Ectodermal cell (in vitro differentiated cells): ENCODE measurements around the gene PTPN21.

Experiments
- H3K27ac ChIP-seq: 2 replicates; pipeline ENCODE4 v1.7.0; 2013; ENCODE audit warnings: mild to moderate bottlenecking, low read depth, low read length; ENCODE audit not compliant: insufficient read depth, poor library complexity, severe bottlenecking
- H3K27me3 ChIP-seq: 2 replicates; pipeline ENCODE4 v1.7.0; 2013; ENCODE audit warnings: mild to moderate bottlenecking, low read length; ENCODE audit not compliant: insufficient read depth, control insufficient read depth, poor library complexity, severe bottlenecking
- H3K36me3 ChIP-seq: one replicate; pipeline ENCODE4 v1.7.0; 2013; ENCODE audit warnings: low read length; ENCODE audit not compliant: control insufficient read depth, insufficient read depth
- H3K4me1 ChIP-seq: one replicate; pipeline ENCODE4 v1.7.0; 2013; ENCODE audit warnings: low read length; ENCODE audit not compliant: control insufficient read depth, insufficient read depth
- H3K4me3 ChIP-seq: 2 replicates; pipeline ENCODE4 v1.7.0; 2013; ENCODE audit warnings: low read depth, low read length, control low read depth; ENCODE audit not compliant: insufficient read depth
- H3K9me3 ChIP-seq: 2 replicates; pipeline ENCODE4 v1.7.0; 2013; ENCODE audit warnings: mild to moderate bottlenecking, low read length, moderate library complexity; ENCODE audit not compliant: control insufficient read depth
- WGBS, 2 experiments: methylation state at CpG; one replicate each; pipeline ENCODE4 v1.1.7; 2013; ENCODE audit warnings: missing lambda C conversion rate in 2 of 2; 5-methylcytosine and 5-hydroxymethylcytosine counted together

PTPN21 gene

GRCh38 chr14:88515499-88516221, 39.1 kb downstream of the PTPN21 start:
- no peak overlapping the region for H3K27ac ChIP-seq
- peaks cover 14% of the 10 kb centered on the region for H3K4me1 ChIP-seq
- no peaks in the 10 kb centered on the region for H3K9me3 ChIP-seq
- no peak overlapping the region for H3K4me3 ChIP-seq
- WGBS, 2 experiments = 95% methylated on average over 1 of the region's 1 CpG; no CpG with 5 or more reads in 1 of the 2 experiments
- no peaks in the 10 kb centered on the region for H3K27me3 ChIP-seq
- H3K36me3 ChIP-seq = no peaks in the 10 kb centered on the region

DNA sequence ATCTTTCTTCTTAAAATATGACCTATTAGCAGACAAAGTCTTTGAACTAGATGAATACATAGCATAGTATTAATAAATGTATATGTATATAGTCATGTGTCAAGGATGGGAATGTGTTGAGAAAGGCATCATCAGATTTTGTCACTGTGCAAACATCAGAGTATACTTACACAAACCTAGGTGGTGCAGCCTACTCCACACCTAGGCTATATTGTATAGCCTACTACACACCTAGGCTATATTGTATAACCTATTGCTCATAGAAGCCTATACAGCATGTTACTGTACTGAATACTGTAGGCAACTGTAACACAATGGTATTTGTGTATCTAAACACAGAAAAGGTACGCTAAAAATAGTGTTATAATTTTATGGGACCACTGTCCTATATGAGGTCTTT, 47.6 kb downstream of the PTPN21 start:
- Histone ChIP-seq H3K4me3 (no peak overlapping the region), H3K27ac (no peak overlapping the region), H3K27me3 (no peaks in the 10 kb centered on the region), H3K4me1 (no peaks in the 10 kb centered on the region), H3K36me3 (peaks cover 20% of the 10 kb centered on the region), H3K9me3 (no peaks in the 10 kb centered on the region)
- 70 to 100% methylated on average over 1 of the region's 1 CpG for WGBS, 2 experiments

GRCh38 chr14:88505621-88506020, 49.2 kb downstream of the PTPN21 start:
- peaks cover 25% of the 10 kb centered on the region for H3K36me3 ChIP-seq
- no peak overlapping the region for H3K27ac ChIP-seq
- no peaks in the 10 kb centered on the region for H3K4me1 ChIP-seq

GRCh38 chr14:88504602-88505001, 50.2 kb downstream of the PTPN21 start:
- no peak overlapping the region for H3K4me3 ChIP-seq
- no peaks in the 10 kb centered on the region for H3K9me3 ChIP-seq
- no peaks in the 10 kb centered on the region for H3K4me1 ChIP-seq
- no peaks in the 10 kb centered on the region for H3K27me3 ChIP-seq
- peaks cover 25% of the 10 kb centered on the region for H3K36me3 ChIP-seq
- WGBS, 2 experiments = 87 to 94% methylated on average over 2 of the region's 2 CpGs
- H3K27ac ChIP-seq = no peak overlapping the region

More at GRCh38 chr14:88505621-88506020, 49.2 kb downstream of the PTPN21 start:
- H3K4me3 ChIP-seq = no peak overlapping the region
- H3K9me3 ChIP-seq = no peaks in the 10 kb centered on the region
- no peaks in the 10 kb centered on the region for H3K27me3 ChIP-seq

DNA sequence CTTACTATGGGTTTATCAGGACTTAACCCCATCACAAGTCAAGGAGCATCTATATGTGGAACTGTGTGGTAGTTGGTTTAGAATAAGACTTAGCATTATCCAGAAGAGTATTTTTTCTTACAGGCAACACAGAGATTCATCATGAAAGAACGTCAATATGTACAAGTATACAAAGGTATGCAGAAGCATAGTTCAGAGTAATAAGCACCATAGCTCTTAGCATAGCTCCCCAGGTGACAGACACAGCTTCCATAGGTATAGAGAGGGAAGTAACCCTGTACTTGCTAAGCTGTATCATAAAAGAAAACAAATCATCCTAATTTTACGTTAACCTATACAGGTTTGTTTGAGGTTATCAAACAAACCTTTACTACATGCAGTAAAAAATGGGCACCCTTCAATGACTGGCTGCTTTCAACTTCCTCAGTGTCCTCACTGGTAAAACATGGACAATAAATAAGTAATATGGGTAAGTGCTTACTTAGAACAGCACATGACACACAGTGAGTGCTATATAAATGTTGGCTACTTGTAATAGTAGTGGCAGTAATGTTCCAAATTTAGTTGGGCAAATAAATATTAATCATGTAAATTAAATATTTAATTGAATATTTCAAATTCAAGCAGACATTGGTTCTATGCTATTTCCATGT, 50.9 kb downstream of the PTPN21 start:
- Histone ChIP-seq H3K9me3 (no peaks in the 10 kb centered on the region), H3K4me1 (no peaks in the 10 kb centered on the region), H3K27ac (no peak overlapping the region), H3K36me3 (peaks cover 25% of the 10 kb centered on the region), H3K4me3 (no peak overlapping the region), H3K27me3 (no peaks in the 10 kb centered on the region)
- WGBS, 2 experiments = 97 to 100% methylated on average over 1 to 2 of the region's 2 CpGs

DNA sequence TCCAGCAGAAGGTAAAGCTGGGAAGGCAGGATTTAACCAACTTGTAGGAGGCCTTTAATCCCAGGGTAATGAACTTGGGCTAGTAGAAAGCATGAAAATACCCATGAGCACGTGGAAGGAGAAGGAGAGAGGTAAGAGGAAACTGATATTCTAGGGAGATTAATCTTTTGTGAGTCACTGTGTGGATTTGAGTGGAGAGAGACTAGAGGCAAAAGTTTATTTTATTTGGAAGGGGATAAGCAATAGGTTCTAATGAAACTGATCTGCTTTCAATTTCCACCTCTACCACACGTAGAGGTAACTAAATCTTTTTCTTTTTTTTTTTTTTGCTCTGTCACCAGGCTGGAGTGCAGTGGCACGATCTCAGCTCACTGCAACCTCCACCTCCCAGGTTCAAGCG, 52.1 kb downstream of the PTPN21 start:
- no peaks in the 10 kb centered on the region for H3K4me1 ChIP-seq
- no peak overlapping the region for H3K27ac ChIP-seq
- H3K36me3 ChIP-seq = peaks cover 25% of the 10 kb centered on the region
- 88 to 93% methylated on average over 4 of the region's 4 CpGs for WGBS, 2 experiments
- no peak overlapping the region for H3K4me3 ChIP-seq
- no peaks in the 10 kb centered on the region for H3K9me3 ChIP-seq
- H3K27me3 ChIP-seq = no peaks in the 10 kb centered on the region

DNA sequence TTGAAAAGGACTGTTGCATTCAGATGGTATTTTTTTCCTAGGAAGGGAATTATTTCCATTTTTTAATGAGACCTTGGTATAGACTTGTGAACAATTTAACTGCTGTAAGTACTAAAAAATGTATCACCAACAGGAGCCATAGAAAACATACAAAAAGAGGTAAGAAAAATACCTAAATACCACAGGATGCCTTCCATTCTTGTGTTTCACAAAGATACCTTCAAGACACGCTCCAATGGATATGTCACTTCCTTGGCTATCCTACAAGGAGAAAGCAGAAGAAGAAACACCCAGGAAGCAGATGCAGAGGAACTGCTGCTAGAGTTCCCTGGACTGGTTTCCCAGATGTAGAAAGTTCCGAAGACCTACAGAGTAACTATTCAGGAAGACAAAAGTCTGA, 54.2 kb downstream of the PTPN21 start:
- no peaks in the 10 kb centered on the region for H3K4me1 ChIP-seq
- no peaks in the 10 kb centered on the region for H3K9me3 ChIP-seq
- no peak overlapping the region for H3K4me3 ChIP-seq
- H3K36me3 ChIP-seq = peaks cover 29% of the 10 kb centered on the region
- no peaks in the 10 kb centered on the region for H3K27me3 ChIP-seq
- H3K27ac ChIP-seq = no peak overlapping the region
- 94 to 96% methylated on average over 2 of the region's 2 CpGs for WGBS, 2 experiments

DNA sequence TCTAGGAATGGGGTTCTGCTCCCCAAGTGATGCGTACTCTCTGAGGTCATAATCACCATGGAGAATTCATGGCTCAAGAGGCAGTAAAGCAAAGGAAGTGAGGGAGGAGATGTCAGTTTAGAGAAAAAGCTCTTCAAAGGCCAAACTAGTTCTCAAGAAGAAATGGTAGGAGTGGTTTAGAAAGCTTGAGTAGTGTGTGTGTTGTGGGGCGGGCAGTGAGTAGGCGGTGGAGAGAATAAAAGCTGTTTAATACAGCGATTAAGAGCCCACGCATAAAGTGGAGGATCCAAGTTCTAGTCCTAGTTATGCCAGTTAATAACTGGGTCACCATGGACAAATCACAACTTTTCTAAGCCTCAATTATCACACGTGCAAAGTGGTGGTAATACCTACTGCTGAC, 55.6 kb downstream of the PTPN21 start:
- WGBS, 2 experiments = 93 to 96% methylated on average over 6 of the region's 6 CpGs
- no peaks in the 10 kb centered on the region for H3K4me1 ChIP-seq
- no peaks in the 10 kb centered on the region for H3K9me3 ChIP-seq
- H3K27ac ChIP-seq = no peak overlapping the region
- no peaks in the 10 kb centered on the region for H3K27me3 ChIP-seq
- H3K36me3 ChIP-seq = peaks cover 32% of the 10 kb centered on the region
- no peak overlapping the region for H3K4me3 ChIP-seq

DNA sequence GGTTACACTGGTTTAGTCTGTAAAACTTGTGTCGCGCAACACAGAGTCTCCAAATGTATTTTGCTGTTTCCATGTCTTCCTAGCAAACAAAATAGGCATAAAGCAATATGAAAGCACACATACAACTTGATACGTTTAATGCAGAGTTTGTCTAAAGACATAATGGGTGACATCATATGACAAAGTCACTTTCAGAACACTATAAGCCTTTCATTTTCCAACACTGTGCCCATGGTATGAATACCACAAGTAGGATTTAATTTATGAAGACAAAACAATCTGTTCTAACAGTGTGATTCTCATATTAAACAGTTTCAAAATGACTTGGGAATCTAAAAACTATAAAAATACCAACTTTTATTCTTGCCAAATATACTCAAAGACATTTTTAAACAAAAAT, 58.4 kb downstream of the PTPN21 start:
- no peak overlapping the region for H3K4me3 ChIP-seq
- H3K9me3 ChIP-seq = no peaks in the 10 kb centered on the region
- peaks cover 5% of the 10 kb centered on the region for H3K4me1 ChIP-seq
- peaks cover 12% of the 10 kb centered on the region for H3K36me3 ChIP-seq
- H3K27me3 ChIP-seq = no peaks in the 10 kb centered on the region
- H3K27ac ChIP-seq = no peak overlapping the region
- WGBS, 2 experiments = 87 to 98% methylated on average over 3 of the region's 3 CpGs

- H3K4me1 ChIP-seq = peaks cover 5% of the 10 kb centered on the region
- no peak overlapping the region for H3K4me3 ChIP-seq
- H3K36me3 ChIP-seq = peaks cover 18% of the 10 kb centered on the region
- 92 to 95% methylated on average over 6 of the region's 6 CpGs for WGBS, 2 experiments
- no peaks in the 10 kb centered on the region for H3K27me3 ChIP-seq
- H3K9me3 ChIP-seq = no peaks in the 10 kb centered on the region
- no peak overlapping the region for H3K27ac ChIP-seq
Observed at GRCh38 chr14:88493392-88494185, 61.2 kb downstream of the PTPN21 start.
